Uterus (tissue), 4 donors: Measurements from ENCODE around the gene FGF19. TPM values are rescaled to one million over a fixed set of nuclear protein-coding genes. Genes with fewer than 3 reads are reported as not detected.

Experiments
- DNase-seq, 2 donors: peaks; one replicate each; pipeline ENCODE4 v3.0.0-alpha.2; 2019 to 2020
- H3K27ac ChIP-seq, 2 donors: fragments of 200-600 bp; sonication (generic); 1 replicate in 1 of 2; 2 replicates in 1 of 2; pipeline ENCODE4 v1.5.1; 2016 to 2018
- H3K27me3 ChIP-seq, 2 donors: fragments of 200-600 bp; sonication (generic); one replicate each; pipeline ENCODE4 v1.5.1; 2018 to 2019; ENCODE audit warnings: control low read depth in 1 of 2
- H3K36me3 ChIP-seq, 2 donors: fragments of 200-600 bp; sonication (generic); one replicate each; pipeline ENCODE4 v1.5.1; 2019; ENCODE audit warnings: control low read depth in 1 of 2
- H3K4me1 ChIP-seq, 2 donors: fragments of 200-600 bp; sonication (generic); one replicate each; pipeline ENCODE4 v1.5.1; 2018 to 2019; ENCODE audit warnings: control low read depth in 1 of 2
- H3K4me3 ChIP-seq, 2 donors: fragments of 200-600 bp; sonication (generic); 1 replicate in 1 of 2; 2 replicates in 1 of 2; pipeline ENCODE4 v1.5.1; 2018 to 2019; ENCODE audit warnings: mild to moderate bottlenecking in 1 of 2
- H3K9me3 ChIP-seq, 2 donors: fragments of 200-600 bp; sonication (generic); one replicate each; pipeline ENCODE4 v1.5.1; 2019; ENCODE audit warnings: control low read depth in 1 of 2
- CTCF ChIP-seq, 4 experiments: fragments of 200-600 bp in 2 of 4; fragments of 450-650 bp in 2 of 4; sonication (generic) in 2 of 4; IDR thresholded peaks; one replicate each; pipeline ENCODE4 v1.5.1; 2016 to 2019; ENCODE audit warnings: antibody characterized with exemption in 4 of 4, mild to moderate bottlenecking in 2 of 4, moderate library complexity in 1 of 4
- POLR2A ChIP-seq, 2 donors: fragments of 450-650 bp; IDR thresholded peaks; one replicate each; pipeline ENCODE4 v1.6.1; 2016; ENCODE audit warnings: antibody characterized with exemption in 2 of 2, mild to moderate bottlenecking in 1 of 2, moderate library complexity in 1 of 2
- intact Hi-C: fragments of 100-400 bp; cut with DNase I; formaldehyde crosslinking; loops from one replicate; pipeline ENCODE4 v1.15.1; 2023; ENCODE audit warnings: low total_unique reads
- total RNA-seq, 4 donors: library from RNA; depleted of rRNA in 3 of 4; stranded (reverse); fragments of >200 nt in 3 of 4; gene quantifications; one replicate each; pipeline versions ENCODE4 v1.1.0 to v1.2.4, GENCODE V29; 2014 to 2023
- donor health status: DM: yes; HTN: yes; CAD: no.

FGF19 gene
- total RNA-seq, 4 donors from 2014 or later = 0.97 TPM; not detected in 3

DNA sequence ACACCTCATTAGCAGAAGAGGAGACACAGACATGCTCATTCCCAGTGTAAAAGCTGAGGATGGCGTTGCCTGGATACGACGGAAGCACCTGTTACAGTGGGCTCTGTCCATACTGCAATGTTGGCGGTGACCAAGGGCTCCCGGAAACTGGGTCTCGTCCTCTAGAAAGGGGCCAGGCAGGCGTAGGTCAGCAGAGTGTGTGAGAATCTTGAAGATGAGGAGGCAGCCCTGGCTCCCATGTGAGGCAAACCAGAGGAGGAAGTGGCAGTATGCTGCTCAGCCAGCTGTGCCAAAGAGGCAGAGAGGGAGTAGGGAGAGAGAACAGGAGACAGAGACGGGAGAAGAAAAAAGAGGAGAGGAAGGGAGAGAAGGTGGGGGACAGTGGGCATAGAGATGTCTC lies 38.9 kb downstream of the FGF19 start:
- DNase-seq = no peak
- H3K36me3 ChIP-seq = no peaks in the 10 kb centered on the region
- H3K27me3 ChIP-seq = no peaks in the 10 kb centered on the region
- no peak for TF ChIP-seq POLR2A (IDR thresholded peaks at IDR 0.05)
- no peak for TF ChIP-seq CTCF (IDR thresholded peaks at IDR 0.05)
- H3K9me3 ChIP-seq = no peaks in the 10 kb centered on the region
- intact Hi-C loops = loop anchor here (10.0 kb wide), 1 partner anchor 760 kb away; the partner anchor contains the start of genes IGHMBP2 and MRPL21
- no peak overlapping the region for H3K27ac ChIP-seq
- no peak overlapping the region for H3K4me3 ChIP-seq
- no peaks in the 10 kb centered on the region for H3K4me1 ChIP-seq

GRCh38 chr11:69664103-69664775 lies 39.6 kb downstream of the FGF19 start:
- no peak for TF ChIP-seq POLR2A (IDR thresholded peaks at IDR 0.05)
- TF ChIP-seq CTCF (IDR thresholded peaks at IDR 0.05) = no peak
- Histone ChIP-seq H3K27ac (no peak overlapping the region), H3K36me3 (no peaks in the 10 kb centered on the region), H3K4me3 (no peak overlapping the region), H3K4me1 (no peaks in the 10 kb centered on the region), H3K9me3 (no peaks in the 10 kb centered on the region), H3K27me3 (no peaks in the 10 kb centered on the region)
- intact Hi-C loops = loop anchor here (10.0 kb wide), 1 partner anchor 759 kb away; the partner anchor contains the start of genes IGHMBP2 and MRPL21
- DNase-seq = peak in 1 of 2 donors; percentile 8

- Histone ChIP-seq H3K4me1 (no peaks in the 10 kb centered on the region), H3K27me3 (no peaks in the 10 kb centered on the region), H3K27ac (no peak overlapping the region), H3K9me3 (no peaks in the 10 kb centered on the region), H3K36me3 (no peaks in the 10 kb centered on the region), H3K4me3 (no peak overlapping the region)
- intact Hi-C loops = loop anchor here (10.0 kb wide), 1 partner anchor 759 kb away; the partner anchor contains the start of genes IGHMBP2 and MRPL21
- no peak for TF ChIP-seq POLR2A (IDR thresholded peaks at IDR 0.05)
- TF ChIP-seq CTCF (IDR thresholded peaks at IDR 0.05) = no peak
- DNase-seq = no peak
These were observed 40.5 kb downstream of the FGF19 start for GRCh38 chr11:69663326-69663725.

DNA sequence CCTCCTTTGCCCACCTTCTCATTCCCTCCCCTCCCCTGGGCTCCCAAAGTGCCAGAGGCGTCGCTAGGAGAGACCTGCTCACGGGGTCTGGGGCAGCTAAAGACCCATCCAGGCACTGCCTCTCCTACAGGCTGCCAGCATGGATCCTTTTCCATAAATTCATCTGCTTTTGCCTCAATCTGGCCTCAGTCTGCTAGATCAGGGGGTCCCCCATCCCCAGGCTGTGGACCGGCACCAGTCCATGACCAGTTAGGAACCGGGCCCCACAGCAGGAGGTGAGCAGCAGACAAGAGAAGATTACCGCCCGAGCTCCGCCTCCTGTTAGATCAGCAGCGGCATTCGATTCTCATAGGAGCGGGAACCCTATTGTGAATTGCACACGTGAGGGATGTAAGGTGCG lies 41.0 kb downstream of the FGF19 start:
- intact Hi-C loops = loop anchor here (10.0 kb wide), 1 partner anchor 758 kb away; the partner anchor contains the start of genes IGHMBP2 and MRPL21
- H3K9me3 ChIP-seq = no peaks in the 10 kb centered on the region
- TF ChIP-seq CTCF (IDR thresholded peaks at IDR 0.05) = no peak
- no peak for TF ChIP-seq POLR2A (IDR thresholded peaks at IDR 0.05)
- H3K4me3 ChIP-seq = no peak overlapping the region
- no peaks in the 10 kb centered on the region for H3K4me1 ChIP-seq
- no peaks in the 10 kb centered on the region for H3K27me3 ChIP-seq
- no peak for DNase-seq
- H3K36me3 ChIP-seq = no peaks in the 10 kb centered on the region
- H3K27ac ChIP-seq = no peak overlapping the region

- Histone ChIP-seq H3K9me3 (no peaks in the 10 kb centered on the region), H3K36me3 (no peaks in the 10 kb centered on the region), H3K4me1 (no peaks in the 10 kb centered on the region), H3K27ac (no peak overlapping the region), H3K27me3 (no peaks in the 10 kb centered on the region), H3K4me3 (no peak overlapping the region)
- TF ChIP-seq CTCF (IDR thresholded peaks at IDR 0.05) = no peak
- TF ChIP-seq POLR2A (IDR thresholded peaks at IDR 0.05) = no peak
- intact Hi-C loops = loop anchor here (10.0 kb wide), 1 partner anchor 757 kb away; the partner anchor contains the start of genes IGHMBP2 and MRPL21
- DNase-seq = no peak
These were observed 41.7 kb downstream of the FGF19 start for GRCh38 chr11:69662021-69662698.
